ENCODE measurements around the gene NEDD4L. TPM values are rescaled to one million over a fixed set of nuclear protein-coding genes. Genes with fewer than 3 reads are reported as not detected.

NEDD4L gene
- total and polyA plus RNA-seq, 2 experiments from 2014 or later, result 36.2 to 72.3 TPM

GRCh38 chr18:58390399-58390798 is 346.4 kb downstream of the NEDD4L start (continued):
- no peak for TF ChIP-seq ZNF462 (CRISPR knock-in tag; IDR thresholded peaks at IDR 0.05)
- no peak for TF ChIP-seq POLR2AphosphoS5 (IDR thresholded peaks at IDR 0.05; ENCODE audit: low read depth)
- no peak for TF ChIP-seq ZNF331 (CRISPR knock-in tag; IDR thresholded peaks at IDR 0.05; ENCODE audit: low read depth)
- no peak for TF ChIP-seq JUNB (IDR thresholded peaks at IDR 0.05; ENCODE audit: unreplicated experiment)
- TF ChIP-seq CTCF (conservative IDR thresholded peaks at IDR 0.05; ENCODE audit: low read depth in 2 of 2), result no peak
- TF ChIP-seq CREB1 (CRISPR knock-in tag; IDR thresholded peaks at IDR 0.05; ENCODE audit: low read depth), result no peak
- TF ChIP-seq EZH2phosphoT487 (IDR thresholded peaks at IDR 0.05; ENCODE audit: unreplicated experiment), result no peak

GRCh38 chr18:58391231-58391825 is 347.3 kb downstream of the NEDD4L start:
- ATAC-seq (no peak), DNase-seq (ENCODE audit: low spot score) (no peak)
- peaks cover 16% of the 10 kb centered on the region for H3K4me1 Mint-ChIP-seq
- H4K20me1 ChIP-seq (replicated peaks; ENCODE audit: insufficient read depth), result no peaks in the 10 kb centered on the region
- no peaks in the 10 kb centered on the region for H3K9me3 Mint-ChIP-seq
- no peaks in the 10 kb centered on the region for H3K9me2 ChIP-seq (ENCODE audit: insufficient read depth)
- peak overlapping the region; percentile 11 for H3K27ac Mint-ChIP-seq
- no peak overlapping the region for H3K4me2 ChIP-seq
- no peaks in the 10 kb centered on the region for H3K27me3 ChIP-seq (ENCODE audit: insufficient read depth)
- H3K36me3 Mint-ChIP-seq (ENCODE audit: low read depth), result peaks cover 51% of the 10 kb centered on the region
- no peak overlapping the region for H3K27ac ChIP-seq (ENCODE audit: low read depth)
- peaks cover 6% of the 10 kb centered on the region; the same call in 1 of the 2 replicates for H3K4me1 ChIP-seq (ENCODE audit: insufficient read depth)
- H3F3A ChIP-seq (replicated peaks; ENCODE audit: low read depth), result no peaks in the 10 kb centered on the region
- no peak overlapping the region for H2AFZ ChIP-seq
- H3K4me3 ChIP-seq, result no peak overlapping the region
- no peak overlapping the region for H3K4me3 Mint-ChIP-seq
- H3K79me2 ChIP-seq (replicated peaks; ENCODE audit: insufficient read depth), result no peaks in the 10 kb centered on the region
- peaks cover 13% of the 10 kb centered on the region for H3K27me3 Mint-ChIP-seq (ENCODE audit: insufficient read depth, low read depth, poor library complexity)
- H3K36me3 ChIP-seq (ENCODE audit: insufficient read depth), result peaks cover 20% of the 10 kb centered on the region
- no peak for TF ChIP-seq CTCF (conservative IDR thresholded peaks at IDR 0.05; ENCODE audit: low read depth in 2 of 2)
- no peak for TF ChIP-seq POLR2AphosphoS5 (IDR thresholded peaks at IDR 0.05; ENCODE audit: low read depth)
- TF ChIP-seq STAT1 (IDR thresholded peaks at IDR 0.05; ENCODE audit: unreplicated experiment), result no peak
- TF ChIP-seq CREB1 (CRISPR knock-in tag; IDR thresholded peaks at IDR 0.05; ENCODE audit: low read depth), result no peak
- TF ChIP-seq EZH2 (IDR thresholded peaks at IDR 0.05; ENCODE audit: low read depth, unreplicated experiment), result no peak
